Psoas muscle (tissue), 8 donors: ENCODE measurements around the gene SDC1. TPM values are rescaled to one million over a fixed set of nuclear protein-coding genes. Genes with fewer than 3 reads are reported as not detected.

ENCODE experiments used
- ATAC-seq, 4 donors: fragments of 200-7000 bp; cut with Tn5 transposase; one replicate each; pipeline ENCODE4 v1.9.1; 2020; ENCODE audit warnings: moderate library complexity in 3 of 4, mild to moderate bottlenecking in 2 of 4
- DNase-seq, 2 donors: peaks; one replicate each; pipeline ENCODE4 v3.0.0-alpha.2; 2020
- H3K27ac ChIP-seq: fragments of 200-600 bp; one replicate; pipeline ENCODE4 v1.8.0; 2022
- H3K27me3 ChIP-seq, 3 donors: fragments of 200-600 bp in 1 of 3; one replicate each; pipeline versions ENCODE4 v1.6.1 to v1.8.0; 2013 to 2022; ENCODE audit warnings: low read length in 2 of 3, mild to moderate bottlenecking in 2 of 3, moderate library complexity in 1 of 3; ENCODE audit not compliant: insufficient read depth in 3 of 3
- H3K36me3 ChIP-seq, 2 donors: fragments of 200-600 bp in 1 of 2; one replicate each; pipeline versions ENCODE4 v1.6.1 to v1.8.0; 2013 to 2022; ENCODE audit warnings: low read depth in 1 of 2, mild to moderate bottlenecking in 1 of 2, moderate library complexity in 1 of 2; ENCODE audit not compliant: insufficient read depth in 1 of 2
- H3K4me1 ChIP-seq: fragments of 200-600 bp; one replicate; pipeline ENCODE4 v1.8.0; 2022
- H3K4me3 ChIP-seq: fragments of 200-600 bp; one replicate; pipeline ENCODE4 v1.8.0; 2022; ENCODE audit warnings: mild to moderate bottlenecking
- H3K9me3 ChIP-seq: fragments of 200-600 bp; one replicate; pipeline ENCODE4 v1.8.0; 2022
- WGBS, 3 donors: extraction: QIAGEN DNeasy Blood & Tissue Kit; methylation state at CpG; one replicate each; pipeline versions ENCODE4 v1.1.6 to v1.1.7; 2013; 5-methylcytosine and 5-hydroxymethylcytosine counted together
- intact Hi-C, 2 donors: fragments of 100-400 bp; cut with DNase I; formaldehyde crosslinking; loops; one replicate each; pipeline versions ENCODE4 v1.11.0 to v1.14.2; 2022
- polyA plus RNA-seq, 3 donors: library from polyadenylated mRNA; stranded (reverse); fragments of 200-250 nt; gene quantifications; one replicate each; pipeline ENCODE4 v1.2.3, GENCODE V29; 2013
- total RNA-seq, 4 donors: library from RNA; stranded (reverse); fragmentation: NEBNext Ultra II Directional in 2 of 4; extraction: Animal tissue kit (Norgen Biotek cat#: 25700) in 2 of 4; gene quantifications; one replicate each; pipeline versions ENCODE4 v1.2.1 to v1.2.4, GENCODE V29; 2021 to 2023
- TF ChIP-seq, protein P1 (sequence below): fragments of 200-600 bp; IDR thresholded peaks from one replicate; pipeline ENCODE4 v1.8.0; 2022; ENCODE audit warnings: antibody characterized with exemption
- donor health status: healthy with polysubstance abuse.
- donor health status: DM: no; HTN: no; CAD: no; lungs with moderate emphysema.
- donor health status: Bipolar disorder and iron deficiency.
- donor health status: healthy.
- donor health status: DM: yes; HTN: yes; CAD: no.
- donor health status: DM: no; HTN: no; CAD: no.
- donor health status: DM: no; HTN: no; CAD: no.
- donor health status: DM: yes; HTN: yes; CAD: no.

The SDC1 gene
- total and polyA plus RNA-seq, 7 donors = 0.07 to 0.38 (median 0.11) TPM; not detected in 1

DNA sequence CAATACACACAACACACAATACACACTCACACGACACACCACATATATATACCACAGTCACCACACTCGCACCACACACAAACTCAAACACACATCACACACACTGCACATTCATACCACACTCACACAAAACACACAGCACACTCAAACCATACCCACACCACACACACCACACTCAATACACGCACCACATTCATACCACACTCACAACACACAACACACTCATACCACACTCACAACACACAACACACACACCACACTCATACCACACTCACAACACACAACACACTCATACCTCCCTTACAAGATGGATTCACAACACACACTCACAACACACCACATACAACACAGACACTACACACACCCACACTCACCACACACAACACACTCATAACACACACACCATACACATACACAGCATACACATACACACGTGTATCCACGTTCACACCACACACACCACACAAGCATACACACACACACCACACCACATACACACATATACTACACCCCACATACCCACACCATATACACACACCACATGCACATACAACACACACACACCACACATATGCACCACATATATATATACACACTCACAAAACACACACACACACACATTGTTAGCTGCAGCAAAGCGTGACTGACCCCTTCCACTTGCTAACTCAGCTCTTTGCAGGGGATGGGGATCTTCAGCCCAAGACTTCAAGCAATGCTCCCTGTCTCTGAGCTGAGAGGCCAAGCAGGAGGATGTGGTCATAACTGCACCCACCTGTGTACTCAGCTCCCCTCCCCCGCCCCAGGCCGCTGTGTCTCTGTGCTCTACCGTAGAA is 59.0 kb downstream of the SDC1 start:
- H3K27me3 ChIP-seq = peaks cover 0 to 1% (median 0%) of the 10 kb centered on the region in 3 donors
- no peak for ATAC-seq
- H3K36me3 ChIP-seq = no peaks in the 10 kb centered on the region
- intact Hi-C loops = no loop called here
- DNase-seq = no peak
- WGBS, 3 donors = 86 to 87% (median 86%) methylated on average over 9 of the region's 9 CpGs
- H3K27ac ChIP-seq = no peak overlapping the region
- H3K4me1 ChIP-seq = no peaks in the 10 kb centered on the region
- TF ChIP-seq, protein P1, sequence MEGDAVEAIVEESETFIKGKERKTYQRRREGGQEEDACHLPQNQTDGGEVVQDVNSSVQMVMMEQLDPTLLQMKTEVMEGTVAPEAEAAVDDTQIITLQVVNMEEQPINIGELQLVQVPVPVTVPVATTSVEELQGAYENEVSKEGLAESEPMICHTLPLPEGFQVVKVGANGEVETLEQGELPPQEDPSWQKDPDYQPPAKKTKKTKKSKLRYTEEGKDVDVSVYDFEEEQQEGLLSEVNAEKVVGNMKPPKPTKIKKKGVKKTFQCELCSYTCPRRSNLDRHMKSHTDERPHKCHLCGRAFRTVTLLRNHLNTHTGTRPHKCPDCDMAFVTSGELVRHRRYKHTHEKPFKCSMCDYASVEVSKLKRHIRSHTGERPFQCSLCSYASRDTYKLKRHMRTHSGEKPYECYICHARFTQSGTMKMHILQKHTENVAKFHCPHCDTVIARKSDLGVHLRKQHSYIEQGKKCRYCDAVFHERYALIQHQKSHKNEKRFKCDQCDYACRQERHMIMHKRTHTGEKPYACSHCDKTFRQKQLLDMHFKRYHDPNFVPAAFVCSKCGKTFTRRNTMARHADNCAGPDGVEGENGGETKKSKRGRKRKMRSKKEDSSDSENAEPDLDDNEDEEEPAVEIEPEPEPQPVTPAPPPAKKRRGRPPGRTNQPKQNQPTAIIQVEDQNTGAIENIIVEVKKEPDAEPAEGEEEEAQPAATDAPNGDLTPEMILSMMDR = no peak
- H3K4me3 ChIP-seq = no peak overlapping the region
- H3K9me3 ChIP-seq = no peaks in the 10 kb centered on the region

DNA sequence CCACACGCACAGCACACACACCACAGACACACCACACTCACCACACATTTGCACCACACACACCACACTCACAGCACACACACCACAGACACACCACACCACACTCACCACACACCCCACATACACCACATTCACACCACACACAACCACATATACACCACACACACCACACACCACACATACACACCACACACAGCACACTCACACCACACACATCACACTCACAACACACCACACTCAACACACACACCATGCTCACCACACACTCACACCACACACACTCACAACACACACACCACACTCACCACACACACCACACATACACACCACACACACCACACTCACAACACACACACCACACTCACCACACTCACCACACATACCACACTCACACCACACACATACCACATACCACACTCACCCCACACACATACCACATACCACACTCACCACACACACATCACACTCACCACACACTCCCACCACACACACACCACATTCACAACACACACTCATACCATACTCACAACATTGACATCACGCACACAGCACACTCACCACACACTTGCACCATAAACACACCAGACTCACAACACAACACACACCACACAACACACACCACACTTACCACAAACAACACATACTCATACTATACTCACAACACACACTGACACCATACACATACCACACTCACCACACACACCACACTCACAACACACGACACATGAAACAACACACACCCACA is 60.0 kb downstream of the SDC1 start:
- WGBS, 3 donors = 89 to 92% (median 91%) methylated on average over 3 of the region's 3 CpGs
- TF ChIP-seq, protein P1 = no peak
- intact Hi-C loops = no loop called here
- peaks cover 0 to 4% (median 1%) of the 10 kb centered on the region in 3 donors for H3K27me3 ChIP-seq
- H3K27ac ChIP-seq = no peak overlapping the region
- no peak overlapping the region for H3K4me3 ChIP-seq
- no peak for ATAC-seq
- no peaks in the 10 kb centered on the region for H3K9me3 ChIP-seq
- H3K36me3 ChIP-seq = no peaks in the 10 kb centered on the region
- no peak for DNase-seq
- H3K4me1 ChIP-seq = no peaks in the 10 kb centered on the region

DNA sequence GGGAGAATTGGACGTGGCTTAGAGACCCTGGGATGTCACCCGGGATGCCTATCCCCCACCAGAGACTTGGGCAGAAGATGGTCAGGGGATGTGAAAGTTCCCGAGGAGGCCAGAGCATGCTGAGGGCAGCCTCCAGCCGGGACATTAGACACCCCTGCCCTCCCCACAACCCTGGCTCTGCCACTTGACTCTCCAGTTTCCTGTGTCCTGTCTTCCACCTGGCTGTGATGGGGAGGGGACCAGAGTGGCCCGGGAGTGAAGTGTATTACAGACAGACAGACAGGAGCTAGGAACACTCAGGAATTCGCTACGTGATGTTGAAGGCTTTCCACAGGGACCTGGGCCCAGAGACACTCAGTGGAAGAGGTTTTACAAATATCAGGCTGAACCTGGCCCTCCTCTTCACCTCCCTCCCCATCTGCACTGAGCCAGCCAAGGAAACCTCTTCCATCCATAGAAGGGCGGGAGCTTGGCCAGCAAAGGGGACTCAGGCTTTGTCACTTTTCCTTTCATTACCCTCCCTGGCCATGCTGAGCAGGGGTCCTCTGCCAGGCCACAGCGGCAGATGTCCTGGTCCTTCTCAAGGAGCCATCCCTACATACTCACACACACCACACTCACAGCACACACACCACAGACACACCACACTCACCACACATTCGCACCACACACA is 60.7 kb downstream of the SDC1 start:
- no peak overlapping the region for H3K27ac ChIP-seq
- H3K9me3 ChIP-seq = no peaks in the 10 kb centered on the region
- TF ChIP-seq, protein P1 = no peak
- no peaks in the 10 kb centered on the region for H3K36me3 ChIP-seq
- WGBS, 3 donors = 42 to 46% (median 43%) methylated on average over 10 of the region's 10 CpGs
- intact Hi-C loops = no loop called here
- H3K4me3 ChIP-seq = no peak overlapping the region
- ATAC-seq (no peak), DNase-seq (no peak)
- H3K4me1 ChIP-seq = no peaks in the 10 kb centered on the region
- H3K27me3 ChIP-seq = peaks cover 0 to 6% (median 1%) of the 10 kb centered on the region in 3 donors

DNA sequence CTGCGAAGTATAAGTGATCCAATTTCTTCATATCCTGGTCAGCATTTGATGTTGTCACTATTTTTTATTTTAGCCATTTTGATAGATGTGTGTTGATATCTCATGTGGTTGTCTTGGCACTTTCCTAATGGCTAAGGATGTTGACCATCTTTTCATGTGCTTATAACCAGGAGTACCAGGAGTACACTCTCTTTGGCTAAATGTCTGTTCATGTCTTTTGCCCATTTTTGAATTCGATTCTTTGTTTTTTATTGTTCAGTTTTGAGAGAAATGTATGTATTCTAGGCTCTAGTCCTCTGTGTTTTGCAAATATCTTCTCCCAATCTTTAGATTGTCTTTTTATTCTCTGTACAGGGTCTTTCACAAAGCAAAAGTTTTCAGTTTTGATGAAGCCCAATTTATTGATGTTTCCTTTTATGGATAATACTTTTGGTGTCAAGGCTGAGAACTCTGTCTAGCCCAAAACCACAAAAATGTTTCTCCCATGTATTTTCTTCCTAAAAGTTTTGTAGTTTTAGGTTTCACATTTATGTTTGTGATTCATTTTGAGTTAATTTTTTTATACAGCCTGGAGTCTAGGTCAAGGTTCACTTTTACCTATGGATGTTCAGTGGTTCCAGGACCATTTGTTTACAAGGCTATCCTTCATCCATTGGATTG is 65.4 kb downstream of the SDC1 start:
- no peak overlapping the region for H3K4me3 ChIP-seq
- H3K9me3 ChIP-seq = no peaks in the 10 kb centered on the region
- ATAC-seq (no peak), DNase-seq (no peak)
- no peak overlapping the region for H3K27ac ChIP-seq
- intact Hi-C loops = no loop called here
- 92 to 96% (median 94%) methylated on average over 2 of the region's 2 CpGs for WGBS, 3 donors
- TF ChIP-seq, protein P1 = no peak
- no peaks in the 10 kb centered on the region for H3K36me3 ChIP-seq
- H3K4me1 ChIP-seq = no peaks in the 10 kb centered on the region
- peaks cover 0 to 18% (median 1%) of the 10 kb centered on the region in 3 donors for H3K27me3 ChIP-seq
